K562 (cell line): ENCODE results near the gene RALGPS1. TPM values are rescaled to one million over a fixed set of nuclear protein-coding genes. Genes with fewer than 3 reads are reported as not detected.

Experiments
- JUND ChIP-seq, 2 experiments: IDR thresholded peaks; 2 replicates in 1 of 2; 3 replicates in 1 of 2; pipeline ENCODE4 v1.6.1; 2011; ENCODE audit warnings: borderline replicate concordance in 2 of 2, low read depth in 2 of 2, low read length in 2 of 2, improper control_type of control experiment in 1 of 2, missing biosample characterization in 1 of 2, missing genetic modification characterization in 1 of 2, missing genetic modification reagents in 1 of 2
- KAT2B ChIP-seq: IDR thresholded peaks from one replicate; pipeline ENCODE4 v1.6.1; 2012; ENCODE audit warnings: low read depth, mild to moderate bottlenecking, control low read depth, inconsistent platforms, low read length, moderate library complexity
- KLF13 ChIP-seq: fragments of 450-650 bp; IDR thresholded peaks from 2 replicates; pipeline ENCODE4 v1.6.1; 2016; ENCODE audit warnings: missing genetic modification characterization, low read depth, mild to moderate bottlenecking, missing compliant biosample characterization, moderate library complexity, borderline replicate concordance
- NR3C1 ChIP-seq: sonication (generic); formaldehyde crosslinking; IDR thresholded peaks from 2 replicates; pipeline ENCODE4 v1.8.1; 2022; ENCODE audit warnings: missing genetic modification reagents
- RFX5 ChIP-seq: IDR thresholded peaks from 2 replicates; pipeline ENCODE4 v1.6.1; 2011; ENCODE audit warnings: low read depth, mild to moderate bottlenecking, improper control_type of control experiment, low read length
- RHOXF2B ChIP-seq: fragments of 250-450 bp; sonication (Bioruptor Pico); conservative IDR thresholded peaks from 2 replicates; pipeline ENCODE4 v1.5.1; 2021
- polyA plus RNA-seq, 8 experiments: library from polyadenylated mRNA; depleted of rRNA in 4 of 8; stranded (reverse) in 5 of 8; unstranded in 3 of 8; fragments of >200 nt; fragmentation: Nextera tagmentation in 2 of 8; fragmentation: Illumina TruSeq in 1 of 8; extraction: Ambion mirVana in 2 of 8; extraction: Trizol in 1 of 8; gene quantifications; 2 replicates each; pipeline versions ENCODE4 v1.2.1 to v1.2.3, GENCODE V29; 2011 to 2014; ENCODE audit warnings: inconsistent platforms in 1 of 8, missing spikeins in 1 of 8
- total RNA-seq, 7 experiments: library from RNA; depleted of rRNA in 6 of 7; stranded (reverse); fragments of >200 nt in 6 of 7; fragmentation: Illumina TruSeq in 2 of 7; extraction: Trizol in 2 of 7; gene quantifications; 2 replicates each; pipeline versions ENCODE4 v1.2.1 to v1.2.3, GENCODE V29; 2011 to 2021; ENCODE audit warnings: low replicate concordance in 1 of 7
- TF ChIP-seq, protein P1 (sequence below): fragments of 250-450 bp; sonication (Bioruptor Pico); IDR thresholded peaks from 2 replicates; pipeline ENCODE4 v1.4.0; 2020
- TF ChIP-seq, protein P2 (sequence below): fragments of 200-600 bp; sonication (generic); IDR thresholded peaks from one replicate; pipeline ENCODE4 v1.6.1; 2012; ENCODE audit warnings: mild to moderate bottlenecking, low read depth, low read length, inconsistent platforms

Gene RALGPS1
- total and polyA plus RNA-seq, 9 of the 15 experiments (the other 6 are each of a cell fraction or from before 2014, with no cell fraction given) = 0.04 to 2.6 (median 1.5) TPM

DNA sequence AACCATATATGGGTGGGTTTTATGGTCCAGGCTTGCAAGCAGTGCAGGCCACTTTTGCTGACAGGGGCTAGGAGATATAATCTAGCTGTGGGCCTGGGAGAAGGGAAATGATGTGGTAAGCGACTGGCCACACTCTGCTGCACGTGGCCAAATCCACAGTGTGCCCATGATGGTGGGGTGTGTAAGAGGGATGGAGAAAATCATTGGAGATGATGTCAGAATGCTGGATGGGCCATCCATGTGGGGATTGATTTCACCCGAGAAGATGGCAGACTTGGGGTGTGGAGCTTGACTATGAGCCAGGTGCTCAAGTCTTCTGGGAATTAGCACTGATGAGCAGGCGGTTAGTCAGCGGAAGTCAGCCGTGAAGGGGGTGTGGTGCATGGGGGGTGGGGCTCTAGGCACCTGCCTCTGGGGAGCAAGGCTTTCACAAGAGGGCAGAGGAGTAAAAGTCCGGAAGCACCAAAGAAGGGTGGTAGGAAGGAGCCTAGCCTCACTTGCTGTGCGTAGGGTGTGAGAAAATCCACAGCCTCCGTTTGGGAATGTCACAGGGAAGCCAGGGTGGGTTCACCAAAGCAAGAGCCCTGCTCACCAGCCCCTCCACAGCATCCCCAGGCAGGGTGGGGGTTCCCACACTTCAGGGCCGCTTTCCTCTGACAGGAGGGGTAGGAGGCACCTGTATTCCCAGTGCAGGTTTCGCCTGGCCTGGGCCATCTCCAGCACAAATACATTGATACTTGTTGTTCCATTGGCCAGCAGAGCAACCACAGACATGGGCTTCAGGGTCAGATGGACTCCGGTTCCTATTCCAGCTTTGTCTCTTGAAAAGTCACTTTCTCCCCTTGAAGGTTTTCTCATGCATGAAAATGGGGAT is 252.3 kb downstream of the RALGPS1 start (continued):
- TF ChIP-seq, protein P1, sequence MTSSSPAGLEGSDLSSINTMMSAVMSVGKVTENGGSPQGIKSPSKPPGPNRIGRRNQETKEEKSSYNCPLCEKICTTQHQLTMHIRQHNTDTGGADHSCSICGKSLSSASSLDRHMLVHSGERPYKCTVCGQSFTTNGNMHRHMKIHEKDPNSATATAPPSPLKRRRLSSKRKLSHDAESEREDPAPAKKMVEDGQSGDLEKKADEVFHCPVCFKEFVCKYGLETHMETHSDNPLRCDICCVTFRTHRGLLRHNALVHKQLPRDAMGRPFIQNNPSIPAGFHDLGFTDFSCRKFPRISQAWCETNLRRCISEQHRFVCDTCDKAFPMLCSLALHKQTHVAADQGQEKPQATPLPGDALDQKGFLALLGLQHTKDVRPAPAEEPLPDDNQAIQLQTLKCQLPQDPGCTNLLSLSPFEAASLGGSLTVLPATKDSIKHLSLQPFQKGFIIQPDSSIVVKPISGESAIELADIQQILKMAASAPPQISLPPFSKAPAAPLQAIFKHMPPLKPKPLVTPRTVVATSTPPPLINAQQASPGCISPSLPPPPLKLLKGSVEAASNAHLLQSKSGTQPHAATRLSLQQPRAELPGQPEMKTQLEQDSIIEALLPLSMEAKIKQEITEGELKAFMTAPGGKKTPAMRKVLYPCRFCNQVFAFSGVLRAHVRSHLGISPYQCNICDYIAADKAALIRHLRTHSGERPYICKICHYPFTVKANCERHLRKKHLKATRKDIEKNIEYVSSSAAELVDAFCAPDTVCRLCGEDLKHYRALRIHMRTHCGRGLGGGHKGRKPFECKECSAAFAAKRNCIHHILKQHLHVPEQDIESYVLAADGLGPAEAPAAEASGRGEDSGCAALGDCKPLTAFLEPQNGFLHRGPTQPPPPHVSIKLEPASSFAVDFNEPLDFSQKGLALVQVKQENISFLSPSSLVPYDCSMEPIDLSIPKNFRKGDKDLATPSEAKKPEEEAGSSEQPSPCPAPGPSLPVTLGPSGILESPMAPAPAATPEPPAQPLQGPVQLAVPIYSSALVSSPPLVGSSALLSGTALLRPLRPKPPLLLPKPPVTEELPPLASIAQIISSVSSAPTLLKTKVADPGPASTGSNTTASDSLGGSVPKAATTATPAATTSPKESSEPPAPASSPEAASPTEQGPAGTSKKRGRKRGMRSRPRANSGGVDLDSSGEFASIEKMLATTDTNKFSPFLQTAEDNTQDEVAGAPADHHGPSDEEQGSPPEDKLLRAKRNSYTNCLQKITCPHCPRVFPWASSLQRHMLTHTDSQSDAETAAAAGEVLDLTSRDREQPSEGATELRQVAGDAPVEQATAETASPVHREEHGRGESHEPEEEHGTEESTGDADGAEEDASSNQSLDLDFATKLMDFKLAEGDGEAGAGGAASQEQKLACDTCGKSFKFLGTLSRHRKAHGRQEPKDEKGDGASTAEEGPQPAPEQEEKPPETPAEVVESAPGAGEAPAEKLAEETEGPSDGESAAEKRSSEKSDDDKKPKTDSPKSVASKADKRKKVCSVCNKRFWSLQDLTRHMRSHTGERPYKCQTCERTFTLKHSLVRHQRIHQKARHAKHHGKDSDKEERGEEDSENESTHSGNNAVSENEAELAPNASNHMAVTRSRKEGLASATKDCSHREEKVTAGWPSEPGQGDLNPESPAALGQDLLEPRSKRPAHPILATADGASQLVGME (CRISPR knock-in tag) = no peak
- TF ChIP-seq NR3C1 = no peak
- no peak for TF ChIP-seq RHOXF2B (CRISPR knock-in tag)
- peak; percentile 80; the same call in 1 of the 2 replicates for TF ChIP-seq KLF13 (tag)
- TF ChIP-seq KAT2B = no peak
- TF ChIP-seq JUND (IDR thresholded peaks at IDR 0.05; ENCODE audit: borderline replicate concordance, low read depth, low read length) = peak; percentile 78
- TF ChIP-seq JUND (tag; IDR thresholded peaks at IDR 0.05; ENCODE audit: borderline replicate concordance, low read depth, low read length) = peak; percentile 41; the same call in 1 of the 3 replicates
- TF ChIP-seq, protein P2, sequence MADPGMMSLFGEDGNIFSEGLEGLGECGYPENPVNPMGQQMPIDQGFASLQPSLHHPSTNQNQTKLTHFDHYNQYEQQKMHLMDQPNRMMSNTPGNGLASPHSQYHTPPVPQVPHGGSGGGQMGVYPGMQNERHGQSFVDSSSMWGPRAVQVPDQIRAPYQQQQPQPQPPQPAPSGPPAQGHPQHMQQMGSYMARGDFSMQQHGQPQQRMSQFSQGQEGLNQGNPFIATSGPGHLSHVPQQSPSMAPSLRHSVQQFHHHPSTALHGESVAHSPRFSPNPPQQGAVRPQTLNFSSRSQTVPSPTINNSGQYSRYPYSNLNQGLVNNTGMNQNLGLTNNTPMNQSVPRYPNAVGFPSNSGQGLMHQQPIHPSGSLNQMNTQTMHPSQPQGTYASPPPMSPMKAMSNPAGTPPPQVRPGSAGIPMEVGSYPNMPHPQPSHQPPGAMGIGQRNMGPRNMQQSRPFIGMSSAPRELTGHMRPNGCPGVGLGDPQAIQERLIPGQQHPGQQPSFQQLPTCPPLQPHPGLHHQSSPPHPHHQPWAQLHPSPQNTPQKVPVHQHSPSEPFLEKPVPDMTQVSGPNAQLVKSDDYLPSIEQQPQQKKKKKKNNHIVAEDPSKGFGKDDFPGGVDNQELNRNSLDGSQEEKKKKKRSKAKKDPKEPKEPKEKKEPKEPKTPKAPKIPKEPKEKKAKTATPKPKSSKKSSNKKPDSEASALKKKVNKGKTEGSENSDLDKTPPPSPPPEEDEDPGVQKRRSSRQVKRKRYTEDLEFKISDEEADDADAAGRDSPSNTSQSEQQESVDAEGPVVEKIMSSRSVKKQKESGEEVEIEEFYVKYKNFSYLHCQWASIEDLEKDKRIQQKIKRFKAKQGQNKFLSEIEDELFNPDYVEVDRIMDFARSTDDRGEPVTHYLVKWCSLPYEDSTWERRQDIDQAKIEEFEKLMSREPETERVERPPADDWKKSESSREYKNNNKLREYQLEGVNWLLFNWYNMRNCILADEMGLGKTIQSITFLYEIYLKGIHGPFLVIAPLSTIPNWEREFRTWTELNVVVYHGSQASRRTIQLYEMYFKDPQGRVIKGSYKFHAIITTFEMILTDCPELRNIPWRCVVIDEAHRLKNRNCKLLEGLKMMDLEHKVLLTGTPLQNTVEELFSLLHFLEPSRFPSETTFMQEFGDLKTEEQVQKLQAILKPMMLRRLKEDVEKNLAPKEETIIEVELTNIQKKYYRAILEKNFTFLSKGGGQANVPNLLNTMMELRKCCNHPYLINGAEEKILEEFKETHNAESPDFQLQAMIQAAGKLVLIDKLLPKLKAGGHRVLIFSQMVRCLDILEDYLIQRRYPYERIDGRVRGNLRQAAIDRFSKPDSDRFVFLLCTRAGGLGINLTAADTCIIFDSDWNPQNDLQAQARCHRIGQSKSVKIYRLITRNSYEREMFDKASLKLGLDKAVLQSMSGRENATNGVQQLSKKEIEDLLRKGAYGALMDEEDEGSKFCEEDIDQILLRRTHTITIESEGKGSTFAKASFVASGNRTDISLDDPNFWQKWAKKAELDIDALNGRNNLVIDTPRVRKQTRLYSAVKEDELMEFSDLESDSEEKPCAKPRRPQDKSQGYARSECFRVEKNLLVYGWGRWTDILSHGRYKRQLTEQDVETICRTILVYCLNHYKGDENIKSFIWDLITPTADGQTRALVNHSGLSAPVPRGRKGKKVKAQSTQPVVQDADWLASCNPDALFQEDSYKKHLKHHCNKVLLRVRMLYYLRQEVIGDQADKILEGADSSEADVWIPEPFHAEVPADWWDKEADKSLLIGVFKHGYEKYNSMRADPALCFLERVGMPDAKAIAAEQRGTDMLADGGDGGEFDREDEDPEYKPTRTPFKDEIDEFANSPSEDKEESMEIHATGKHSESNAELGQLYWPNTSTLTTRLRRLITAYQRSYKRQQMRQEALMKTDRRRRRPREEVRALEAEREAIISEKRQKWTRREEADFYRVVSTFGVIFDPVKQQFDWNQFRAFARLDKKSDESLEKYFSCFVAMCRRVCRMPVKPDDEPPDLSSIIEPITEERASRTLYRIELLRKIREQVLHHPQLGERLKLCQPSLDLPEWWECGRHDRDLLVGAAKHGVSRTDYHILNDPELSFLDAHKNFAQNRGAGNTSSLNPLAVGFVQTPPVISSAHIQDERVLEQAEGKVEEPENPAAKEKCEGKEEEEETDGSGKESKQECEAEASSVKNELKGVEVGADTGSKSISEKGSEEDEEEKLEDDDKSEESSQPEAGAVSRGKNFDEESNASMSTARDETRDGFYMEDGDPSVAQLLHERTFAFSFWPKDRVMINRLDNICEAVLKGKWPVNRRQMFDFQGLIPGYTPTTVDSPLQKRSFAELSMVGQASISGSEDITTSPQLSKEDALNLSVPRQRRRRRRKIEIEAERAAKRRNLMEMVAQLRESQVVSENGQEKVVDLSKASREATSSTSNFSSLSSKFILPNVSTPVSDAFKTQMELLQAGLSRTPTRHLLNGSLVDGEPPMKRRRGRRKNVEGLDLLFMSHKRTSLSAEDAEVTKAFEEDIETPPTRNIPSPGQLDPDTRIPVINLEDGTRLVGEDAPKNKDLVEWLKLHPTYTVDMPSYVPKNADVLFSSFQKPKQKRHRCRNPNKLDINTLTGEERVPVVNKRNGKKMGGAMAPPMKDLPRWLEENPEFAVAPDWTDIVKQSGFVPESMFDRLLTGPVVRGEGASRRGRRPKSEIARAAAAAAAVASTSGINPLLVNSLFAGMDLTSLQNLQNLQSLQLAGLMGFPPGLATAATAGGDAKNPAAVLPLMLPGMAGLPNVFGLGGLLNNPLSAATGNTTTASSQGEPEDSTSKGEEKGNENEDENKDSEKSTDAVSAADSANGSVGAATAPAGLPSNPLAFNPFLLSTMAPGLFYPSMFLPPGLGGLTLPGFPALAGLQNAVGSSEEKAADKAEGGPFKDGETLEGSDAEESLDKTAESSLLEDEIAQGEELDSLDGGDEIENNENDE = no peak
- TF ChIP-seq RFX5 = no peak
